Measurements from ENCODE around the gene ABR. TPM values are rescaled to one million over a fixed set of nuclear protein-coding genes. Genes with fewer than 3 reads are reported as not detected.

ABR gene
- total RNA-seq, 1 experiment from 2014 or later, result 172 TPM

DNA sequence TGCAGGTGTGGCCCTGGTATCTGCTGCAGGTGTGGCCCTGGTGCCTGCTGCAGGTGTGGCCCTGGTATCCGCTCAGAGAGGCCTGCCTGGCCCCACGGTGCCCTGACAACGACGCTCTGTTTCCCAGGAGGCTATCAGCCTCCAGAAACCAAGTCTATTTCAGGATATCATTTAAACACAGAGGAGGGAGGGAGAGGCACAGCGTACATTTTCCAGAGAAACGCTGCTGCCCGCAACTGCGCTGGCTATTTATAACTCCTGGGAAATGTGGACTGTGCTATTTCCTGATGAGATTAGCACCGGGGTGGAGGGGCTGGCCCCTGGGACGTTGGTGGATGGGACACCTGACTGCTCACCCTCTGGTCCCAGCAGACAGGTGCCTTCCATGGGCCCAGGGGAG lies 160.3 kb downstream of the ABR start:
- no peaks in the 10 kb centered on the region for H3K9me3 ChIP-seq (ENCODE audit: control insufficient read depth, insufficient read depth, low read depth, low read length)
- no peak for DNase-seq (ENCODE audit: low read depth, low spot score)
- BruUV-seq (replicated peaks), result no TSS peak
- TF ChIP-seq POLR2AphosphoS5 (IDR thresholded peaks at IDR 0.05; ENCODE audit: low read depth, low read length), result no peak
- TF ChIP-seq, protein P1, sequence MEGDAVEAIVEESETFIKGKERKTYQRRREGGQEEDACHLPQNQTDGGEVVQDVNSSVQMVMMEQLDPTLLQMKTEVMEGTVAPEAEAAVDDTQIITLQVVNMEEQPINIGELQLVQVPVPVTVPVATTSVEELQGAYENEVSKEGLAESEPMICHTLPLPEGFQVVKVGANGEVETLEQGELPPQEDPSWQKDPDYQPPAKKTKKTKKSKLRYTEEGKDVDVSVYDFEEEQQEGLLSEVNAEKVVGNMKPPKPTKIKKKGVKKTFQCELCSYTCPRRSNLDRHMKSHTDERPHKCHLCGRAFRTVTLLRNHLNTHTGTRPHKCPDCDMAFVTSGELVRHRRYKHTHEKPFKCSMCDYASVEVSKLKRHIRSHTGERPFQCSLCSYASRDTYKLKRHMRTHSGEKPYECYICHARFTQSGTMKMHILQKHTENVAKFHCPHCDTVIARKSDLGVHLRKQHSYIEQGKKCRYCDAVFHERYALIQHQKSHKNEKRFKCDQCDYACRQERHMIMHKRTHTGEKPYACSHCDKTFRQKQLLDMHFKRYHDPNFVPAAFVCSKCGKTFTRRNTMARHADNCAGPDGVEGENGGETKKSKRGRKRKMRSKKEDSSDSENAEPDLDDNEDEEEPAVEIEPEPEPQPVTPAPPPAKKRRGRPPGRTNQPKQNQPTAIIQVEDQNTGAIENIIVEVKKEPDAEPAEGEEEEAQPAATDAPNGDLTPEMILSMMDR (IDR thresholded peaks at IDR 0.05), result no peak
- TF ChIP-seq TCF7L2 (IDR thresholded peaks at IDR 0.05; ENCODE audit: low read depth, low read length), result no peak
- TF ChIP-seq, protein P2, sequence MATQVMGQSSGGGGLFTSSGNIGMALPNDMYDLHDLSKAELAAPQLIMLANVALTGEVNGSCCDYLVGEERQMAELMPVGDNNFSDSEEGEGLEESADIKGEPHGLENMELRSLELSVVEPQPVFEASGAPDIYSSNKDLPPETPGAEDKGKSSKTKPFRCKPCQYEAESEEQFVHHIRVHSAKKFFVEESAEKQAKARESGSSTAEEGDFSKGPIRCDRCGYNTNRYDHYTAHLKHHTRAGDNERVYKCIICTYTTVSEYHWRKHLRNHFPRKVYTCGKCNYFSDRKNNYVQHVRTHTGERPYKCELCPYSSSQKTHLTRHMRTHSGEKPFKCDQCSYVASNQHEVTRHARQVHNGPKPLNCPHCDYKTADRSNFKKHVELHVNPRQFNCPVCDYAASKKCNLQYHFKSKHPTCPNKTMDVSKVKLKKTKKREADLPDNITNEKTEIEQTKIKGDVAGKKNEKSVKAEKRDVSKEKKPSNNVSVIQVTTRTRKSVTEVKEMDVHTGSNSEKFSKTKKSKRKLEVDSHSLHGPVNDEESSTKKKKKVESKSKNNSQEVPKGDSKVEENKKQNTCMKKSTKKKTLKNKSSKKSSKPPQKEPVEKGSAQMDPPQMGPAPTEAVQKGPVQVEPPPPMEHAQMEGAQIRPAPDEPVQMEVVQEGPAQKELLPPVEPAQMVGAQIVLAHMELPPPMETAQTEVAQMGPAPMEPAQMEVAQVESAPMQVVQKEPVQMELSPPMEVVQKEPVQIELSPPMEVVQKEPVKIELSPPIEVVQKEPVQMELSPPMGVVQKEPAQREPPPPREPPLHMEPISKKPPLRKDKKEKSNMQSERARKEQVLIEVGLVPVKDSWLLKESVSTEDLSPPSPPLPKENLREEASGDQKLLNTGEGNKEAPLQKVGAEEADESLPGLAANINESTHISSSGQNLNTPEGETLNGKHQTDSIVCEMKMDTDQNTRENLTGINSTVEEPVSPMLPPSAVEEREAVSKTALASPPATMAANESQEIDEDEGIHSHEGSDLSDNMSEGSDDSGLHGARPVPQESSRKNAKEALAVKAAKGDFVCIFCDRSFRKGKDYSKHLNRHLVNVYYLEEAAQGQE (IDR thresholded peaks at IDR 0.05; ENCODE audit: insufficient read depth in 1 of 2, low read depth in 2 of 2, low read length in 1 of 2), result no peak
- TF ChIP-seq SIN3A (IDR thresholded peaks at IDR 0.05; ENCODE audit: borderline replicate concordance, insufficient read depth, low read depth, low read length), result no peak
- H3K4me3 ChIP-seq (ENCODE audit: low read depth in 2 of 2, low read length in 2 of 2), result no peak overlapping the region
- H3K4me1 ChIP-seq (ENCODE audit: control insufficient read depth, insufficient read depth, low read length), result no peaks in the 10 kb centered on the region; the same call in 1 of the 2 replicates
- H3K27me3 ChIP-seq (ENCODE audit: control insufficient read depth, insufficient read depth, low read length), result no peaks in the 10 kb centered on the region
- no peaks in the 10 kb centered on the region for H3K36me3 ChIP-seq (ENCODE audit: control insufficient read depth, insufficient read depth, low read length)
- no peak overlapping the region for H3K27ac ChIP-seq (ENCODE audit: low read length)
- intact Hi-C loops (cut with micrococcal nuclease; ENCODE audit: unreplicated experiment), result no loop called here
- ChIA-PET POLR2A (no interaction called here), CTCF (no interaction called here)
- in situ Hi-C loops (cut with HindIII; ENCODE audit: low pct_unique_long_range_greater_than_20kb, low sequenced_read_pairs), result no loop called here
- no peak; the same call in 1 of the 2 replicates for ATAC-seq

DNA sequence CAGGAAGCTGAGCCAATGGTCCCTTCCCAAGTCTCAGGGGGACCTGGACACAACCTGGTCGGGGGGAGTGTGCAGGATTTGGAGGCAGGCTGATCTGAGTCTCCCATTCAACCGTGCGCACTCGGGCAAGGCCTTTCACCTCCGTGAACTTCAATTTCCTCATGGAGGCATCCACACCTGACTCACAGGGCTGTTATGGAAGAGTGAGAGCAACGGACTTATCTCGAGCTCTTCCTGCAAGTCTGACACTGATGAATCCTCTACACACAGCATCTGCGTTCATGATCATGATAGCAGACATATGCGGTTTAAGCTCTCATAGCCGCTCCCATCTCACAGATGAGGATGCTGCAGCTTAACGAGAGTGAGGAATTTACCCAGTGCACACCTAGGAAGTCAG lies 161.2 kb downstream of the ABR start:
- no peaks in the 10 kb centered on the region for H3K9me3 ChIP-seq (ENCODE audit: control insufficient read depth, insufficient read depth, low read depth, low read length)
- intact Hi-C loops (cut with micrococcal nuclease; ENCODE audit: unreplicated experiment), result no loop called here
- no peak overlapping the region for H3K27ac ChIP-seq (ENCODE audit: low read length)
- H3K4me3 ChIP-seq (ENCODE audit: low read depth in 2 of 2, low read length in 2 of 2), result no peak overlapping the region
- TF ChIP-seq, protein P1 (IDR thresholded peaks at IDR 0.05), result no peak
- TF ChIP-seq TCF7L2 (IDR thresholded peaks at IDR 0.05; ENCODE audit: low read depth, low read length), result no peak
- in situ Hi-C loops (cut with HindIII; ENCODE audit: low pct_unique_long_range_greater_than_20kb, low sequenced_read_pairs), result no loop called here
- H3K36me3 ChIP-seq (ENCODE audit: control insufficient read depth, insufficient read depth, low read length), result no peaks in the 10 kb centered on the region
- no TSS peak for BruUV-seq (replicated peaks)
- H3K4me1 ChIP-seq (ENCODE audit: control insufficient read depth, insufficient read depth, low read length), result no peaks in the 10 kb centered on the region; the same call in 1 of the 2 replicates
- ChIA-PET POLR2A (no interaction called here), CTCF (no interaction called here)
- H3K27me3 ChIP-seq (ENCODE audit: control insufficient read depth, insufficient read depth, low read length), result no peaks in the 10 kb centered on the region
- DNase-seq (ENCODE audit: low read depth, low spot score), result no peak
- ATAC-seq, result no peak

DNA sequence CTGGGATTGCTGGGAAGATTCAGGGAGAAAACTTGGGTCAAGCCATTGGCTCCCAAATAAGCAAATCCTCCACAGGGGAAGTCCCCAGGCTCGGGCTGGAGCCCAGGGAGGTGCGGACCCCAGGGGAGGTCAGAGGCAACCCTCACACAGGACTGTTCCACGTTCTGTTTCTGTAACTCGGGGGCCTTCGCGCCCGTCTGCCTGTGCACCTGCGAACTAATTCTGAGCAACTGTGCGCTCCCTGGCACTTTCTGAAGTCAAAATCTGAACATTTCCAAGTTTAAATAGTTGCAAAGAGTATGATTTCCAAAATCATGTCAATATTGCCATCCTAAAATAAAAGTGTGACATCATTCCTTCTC lies 166.1 kb downstream of the ABR start:
- Histone ChIP-seq H3K9me3 (ENCODE audit: control insufficient read depth, insufficient read depth, low read depth, low read length) (no peaks in the 10 kb centered on the region), H3K4me1 (ENCODE audit: control insufficient read depth, insufficient read depth, low read length) (no peaks in the 10 kb centered on the region), H3K27ac (ENCODE audit: low read length) (no peak overlapping the region), H3K4me3 (ENCODE audit: low read depth in 2 of 2, low read length in 2 of 2) (no peak overlapping the region), H3K27me3 (ENCODE audit: control insufficient read depth, insufficient read depth, low read length) (no peaks in the 10 kb centered on the region), H3K36me3 (ENCODE audit: control insufficient read depth, insufficient read depth, low read length) (no peaks in the 10 kb centered on the region)
- in situ Hi-C loops (cut with HindIII; ENCODE audit: low pct_unique_long_range_greater_than_20kb, low sequenced_read_pairs), result no loop called here
- DNase-seq (ENCODE audit: low read depth, low spot score), result no peak
- no TSS peak for BruUV-seq (replicated peaks)
- no peak for TF ChIP-seq TCF7L2 (IDR thresholded peaks at IDR 0.05; ENCODE audit: low read depth, low read length)
- TF ChIP-seq, protein P2 (IDR thresholded peaks at IDR 0.05; ENCODE audit: insufficient read depth in 1 of 2, low read depth in 2 of 2, low read length in 1 of 2), result no peak
- TF ChIP-seq SIN3A (IDR thresholded peaks at IDR 0.05; ENCODE audit: borderline replicate concordance, insufficient read depth, low read depth, low read length), result no peak
- TF ChIP-seq, protein P1 (IDR thresholded peaks at IDR 0.05), result no peak
- TF ChIP-seq POLR2AphosphoS5 (IDR thresholded peaks at IDR 0.05; ENCODE audit: low read depth, low read length), result no peak
- ChIA-PET CTCF (no interaction called here), POLR2A (no interaction called here)
- intact Hi-C loops (cut with micrococcal nuclease; ENCODE audit: unreplicated experiment), result no loop called here
- ATAC-seq, result no peak
